HEK293 (cell line): ENCODE results near the gene SPACA5.
"Not testable (repeated sequence)": the region's sequence is repeated elsewhere in the genome, so short reads cannot be mapped to it uniquely, and the experiment has no call there.

Experiments
- CTCF ChIA-PET: fragments of 350-600 bp; formaldehyde crosslinking; extraction: SDS; loops from one replicate; lab custom pipeline; 2021; ENCODE audit warnings: antibody characterized with exemption; lab: Yijun Ruan, JAX
- POLR2A ChIA-PET: fragments of 300-600 bp; formaldehyde crosslinking; extraction: SDS; loops from one replicate; lab custom pipeline; 2020; ENCODE audit warnings: antibody characterized with exemption, inconsistent platforms; lab: Yijun Ruan, JAX
- H3K27ac ChIP-seq: fragments of 200-500 bp; sonication (Bioruptor generic); 2 replicates; pipeline ENCODE4 v1.5.1; 2014; ENCODE audit warnings: low read depth, low read length, control low read depth, inconsistent platforms; ENCODE audit errors: extremely low read depth
- H3K36me3 ChIP-seq, 2 experiments: fragments of 200-500 bp in 1 of 2; sonication (Bioruptor generic) in 1 of 2; 1 replicate in 1 of 2; 2 replicates in 1 of 2; pipeline ENCODE4 v1.5.1; 2014 to 2017; ENCODE audit warnings: inconsistent platforms in 2 of 2, low read length in 2 of 2; ENCODE audit not compliant: control insufficient read depth in 2 of 2, insufficient read depth in 1 of 2
- H3K4me1 ChIP-seq: fragments of 200-500 bp; sonication (Bioruptor generic); 2 replicates; pipeline ENCODE4 v1.5.1; 2014; ENCODE audit warnings: mild to moderate bottlenecking, low read length, inconsistent platforms; ENCODE audit not compliant: control insufficient read depth, insufficient read depth
- H3K4me3 ChIP-seq: 2 replicates; pipeline ENCODE4 v1.5.1; 2011; ENCODE audit warnings: low read depth, mild to moderate bottlenecking, control low read depth, low read length, moderate library complexity
- H3K9me3 ChIP-seq: fragments of 200-500 bp; sonication (Bioruptor generic); 2 replicates; pipeline ENCODE4 v1.5.1; 2014; ENCODE audit warnings: low read depth, low read length, inconsistent platforms; ENCODE audit not compliant: control insufficient read depth, insufficient read depth
- GLIS2 ChIP-seq: fragments of 450-650 bp; formaldehyde crosslinking; IDR thresholded peaks from 2 replicates; pipeline ENCODE4 v1.5.1; 2016; ENCODE audit warnings: missing biosample characterization, missing genetic modification characterization
- KLF7 ChIP-seq: fragments of 450-650 bp; formaldehyde crosslinking; IDR thresholded peaks from 2 replicates; pipeline ENCODE4 v1.5.1; 2016; ENCODE audit warnings: missing biosample characterization, missing genetic modification characterization, borderline replicate concordance
- ZBTB6 ChIP-seq: fragments of 450-650 bp; formaldehyde crosslinking; IDR thresholded peaks from 2 replicates; pipeline ENCODE4 v1.5.1; 2017; ENCODE audit warnings: missing biosample characterization, missing genetic modification characterization
- ZFHX2 ChIP-seq: fragments of 450-650 bp; formaldehyde crosslinking; conservative IDR thresholded peaks from 2 replicates; pipeline ENCODE4 v1.5.1; 2016; ENCODE audit warnings: missing biosample characterization, missing genetic modification characterization
- ZFP69B ChIP-seq: fragments of 450-650 bp; formaldehyde crosslinking; IDR thresholded peaks from 2 replicates; pipeline ENCODE4 v1.5.1; 2016; ENCODE audit warnings: missing biosample characterization, missing genetic modification characterization
- ZNF146 ChIP-seq: fragments of 450-650 bp; formaldehyde crosslinking; IDR thresholded peaks from 2 replicates; pipeline ENCODE4 v1.5.1; 2016; ENCODE audit warnings: missing biosample characterization, missing genetic modification characterization
- ZNF23 ChIP-seq: fragments of 450-650 bp; formaldehyde crosslinking; IDR thresholded peaks from 2 replicates; pipeline ENCODE4 v1.5.1; 2016; ENCODE audit warnings: missing biosample characterization, missing genetic modification characterization, borderline replicate concordance
- ZNF239 ChIP-seq: fragments of 450-650 bp; formaldehyde crosslinking; IDR thresholded peaks from 2 replicates; pipeline ENCODE4 v1.5.1; 2016; ENCODE audit warnings: missing biosample characterization, missing genetic modification characterization
- ZNF24 ChIP-seq: fragments of 450-650 bp; formaldehyde crosslinking; IDR thresholded peaks from 2 replicates; pipeline ENCODE4 v1.5.1; 2016; ENCODE audit warnings: missing biosample characterization, missing genetic modification characterization
- ZNF302 ChIP-seq: fragments of 450-650 bp; formaldehyde crosslinking; IDR thresholded peaks from 2 replicates; pipeline ENCODE4 v1.5.1; 2016; ENCODE audit warnings: missing biosample characterization, missing genetic modification characterization, low read depth
- ZNF391 ChIP-seq: fragments of 450-650 bp; formaldehyde crosslinking; IDR thresholded peaks from 2 replicates; pipeline ENCODE4 v1.5.1; 2016; ENCODE audit warnings: low read depth, missing biosample characterization, missing genetic modification characterization, borderline replicate concordance
- ZNF433 ChIP-seq: fragments of 450-650 bp; formaldehyde crosslinking; IDR thresholded peaks from 2 replicates; pipeline ENCODE4 v1.5.1; 2016; ENCODE audit warnings: missing biosample characterization, missing genetic modification characterization, low read depth
- ZNF501 ChIP-seq: fragments of 450-650 bp; formaldehyde crosslinking; IDR thresholded peaks from 2 replicates; pipeline ENCODE4 v1.5.1; 2016; ENCODE audit warnings: missing biosample characterization, missing genetic modification characterization
- ZNF623 ChIP-seq: fragments of 450-650 bp; formaldehyde crosslinking; IDR thresholded peaks from 2 replicates; pipeline ENCODE4 v1.5.1; 2016; ENCODE audit warnings: missing biosample characterization, missing genetic modification characterization
- ZNF677 ChIP-seq: fragments of 450-650 bp; IDR thresholded peaks from 2 replicates; pipeline ENCODE4 v1.5.0; 2018; ENCODE audit warnings: missing biosample characterization, mild to moderate bottlenecking, missing genetic modification characterization, moderate library complexity
- ZNF843 ChIP-seq: fragments of 450-650 bp; formaldehyde crosslinking; IDR thresholded peaks from 2 replicates; pipeline ENCODE4 v1.5.1; 2016; ENCODE audit warnings: missing biosample characterization, missing genetic modification characterization
- TF ChIP-seq, protein P1 (sequence below): sonication (generic); formaldehyde crosslinking; IDR thresholded peaks from 2 replicates; pipeline ENCODE4 v1.8.1; 2022; ENCODE audit warnings: mild to moderate bottlenecking, moderate library complexity, missing genetic modification reagents
- TF ChIP-seq, protein P2 (sequence below): fragments of 450-650 bp; formaldehyde crosslinking; conservative IDR thresholded peaks from 2 replicates; pipeline ENCODE4 v1.5.1; 2016; ENCODE audit warnings: low read depth, missing biosample characterization, missing genetic modification characterization

Gene SPACA5

DNA sequence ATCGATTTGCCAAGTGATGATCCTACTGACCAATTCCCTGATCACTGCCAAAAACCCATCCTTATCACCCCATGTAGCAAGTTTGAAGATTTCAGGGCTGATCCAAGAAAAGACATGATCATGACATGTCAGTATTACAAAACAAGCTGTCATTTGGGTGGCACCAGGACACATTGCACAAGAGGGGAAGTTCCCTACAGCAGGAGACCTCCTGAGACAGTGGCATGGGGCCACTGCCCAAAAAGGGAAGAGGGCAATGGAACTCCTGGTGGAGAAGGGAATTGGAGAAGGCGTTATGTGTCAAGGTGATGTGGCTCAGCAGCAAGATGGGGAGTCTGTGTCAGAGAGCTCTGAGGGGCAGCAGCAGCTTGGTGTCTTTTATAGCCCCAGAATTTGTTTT, 46.4 kb upstream of the SPACA5 start (continued):
- TF ChIP-seq, protein P1, sequence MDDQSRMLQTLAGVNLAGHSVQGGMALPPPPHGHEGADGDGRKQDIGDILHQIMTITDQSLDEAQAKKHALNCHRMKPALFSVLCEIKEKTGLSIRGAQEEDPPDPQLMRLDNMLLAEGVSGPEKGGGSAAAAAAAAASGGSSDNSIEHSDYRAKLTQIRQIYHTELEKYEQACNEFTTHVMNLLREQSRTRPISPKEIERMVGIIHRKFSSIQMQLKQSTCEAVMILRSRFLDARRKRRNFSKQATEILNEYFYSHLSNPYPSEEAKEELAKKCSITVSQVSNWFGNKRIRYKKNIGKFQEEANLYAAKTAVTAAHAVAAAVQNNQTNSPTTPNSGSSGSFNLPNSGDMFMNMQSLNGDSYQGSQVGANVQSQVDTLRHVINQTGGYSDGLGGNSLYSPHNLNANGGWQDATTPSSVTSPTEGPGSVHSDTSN, result no peak
- TF ChIP-seq, all 188 proteins: peak for 0

DNA sequence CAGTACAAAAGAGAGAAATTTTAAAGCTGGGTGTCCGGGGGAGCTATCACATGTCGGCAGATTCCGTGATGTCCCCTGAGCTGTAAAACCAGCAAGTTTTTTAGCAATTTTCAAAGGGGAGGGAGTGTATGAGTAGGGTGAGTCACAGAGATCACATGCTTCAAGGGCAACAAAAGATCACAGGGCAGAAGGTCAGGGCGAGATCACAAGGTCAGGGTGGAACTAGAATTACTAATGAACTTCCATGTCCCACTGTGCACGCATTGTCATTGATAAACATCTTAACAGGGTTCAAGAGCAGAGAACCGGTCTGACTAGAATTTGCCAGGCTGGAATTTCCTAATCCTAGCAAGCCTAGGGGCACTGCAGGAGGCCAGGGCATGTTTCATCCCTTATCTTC, 45.0 kb upstream of the SPACA5 start:
- H3K9me3 ChIP-seq, H3K4me1 ChIP-seq, H3K27ac ChIP-seq, POLR2A ChIA-PET, H3K36me3 ChIP-seq, CTCF ChIA-PET, H3K4me3 ChIP-seq: not testable (repeated sequence)

DNA sequence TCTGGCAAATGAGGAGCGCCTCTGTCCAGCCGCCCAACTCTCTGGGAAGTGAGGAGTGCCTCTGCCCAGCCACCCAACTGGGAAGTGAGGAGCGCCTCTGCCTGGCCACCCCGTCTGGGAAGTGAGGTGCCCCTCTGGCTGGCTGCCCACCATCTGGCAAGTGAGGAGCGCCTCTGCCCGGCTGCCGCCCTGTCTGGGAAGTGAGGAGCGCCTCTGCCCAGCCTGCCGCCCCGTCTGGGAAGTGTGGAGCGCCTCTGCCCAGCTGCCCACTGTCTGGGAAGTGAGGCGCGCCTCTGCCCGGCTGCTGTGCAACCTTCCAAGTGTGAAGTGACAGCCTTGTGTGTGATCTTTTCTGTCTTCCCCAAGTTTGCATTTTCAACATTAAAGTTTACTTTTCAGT, 41.3 kb upstream of the SPACA5 start:
- H3K9me3 ChIP-seq, H3K36me3 ChIP-seq, H3K4me3 ChIP-seq, POLR2A ChIA-PET, H3K27ac ChIP-seq, H3K4me1 ChIP-seq, CTCF ChIA-PET: not testable (repeated sequence)

- TF ChIP-seq ZNF23 (tag by site-specific recombination), result no peak
- no peak for TF ChIP-seq ZNF501 (tag by site-specific recombination)
- no peak for TF ChIP-seq ZBTB6 (tag by site-specific recombination)
- no peak for TF ChIP-seq ZNF239 (tag by site-specific recombination)
- TF ChIP-seq ZNF24 (tag by site-specific recombination), result no peak
- TF ChIP-seq ZNF433 (tag by site-specific recombination), result no peak
- TF ChIP-seq ZFP69B, result no peak
- no peak for TF ChIP-seq ZNF391 (tag by site-specific recombination)
- no peak for TF ChIP-seq ZNF146
- no peak for TF ChIP-seq GLIS2 (tag by site-specific recombination)
- TF ChIP-seq ZNF302 (tag by site-specific recombination), result no peak
- no peak for TF ChIP-seq KLF7
- no peak for TF ChIP-seq ZNF677
- TF ChIP-seq ZFHX2, result no peak
- TF ChIP-seq, protein P2, sequence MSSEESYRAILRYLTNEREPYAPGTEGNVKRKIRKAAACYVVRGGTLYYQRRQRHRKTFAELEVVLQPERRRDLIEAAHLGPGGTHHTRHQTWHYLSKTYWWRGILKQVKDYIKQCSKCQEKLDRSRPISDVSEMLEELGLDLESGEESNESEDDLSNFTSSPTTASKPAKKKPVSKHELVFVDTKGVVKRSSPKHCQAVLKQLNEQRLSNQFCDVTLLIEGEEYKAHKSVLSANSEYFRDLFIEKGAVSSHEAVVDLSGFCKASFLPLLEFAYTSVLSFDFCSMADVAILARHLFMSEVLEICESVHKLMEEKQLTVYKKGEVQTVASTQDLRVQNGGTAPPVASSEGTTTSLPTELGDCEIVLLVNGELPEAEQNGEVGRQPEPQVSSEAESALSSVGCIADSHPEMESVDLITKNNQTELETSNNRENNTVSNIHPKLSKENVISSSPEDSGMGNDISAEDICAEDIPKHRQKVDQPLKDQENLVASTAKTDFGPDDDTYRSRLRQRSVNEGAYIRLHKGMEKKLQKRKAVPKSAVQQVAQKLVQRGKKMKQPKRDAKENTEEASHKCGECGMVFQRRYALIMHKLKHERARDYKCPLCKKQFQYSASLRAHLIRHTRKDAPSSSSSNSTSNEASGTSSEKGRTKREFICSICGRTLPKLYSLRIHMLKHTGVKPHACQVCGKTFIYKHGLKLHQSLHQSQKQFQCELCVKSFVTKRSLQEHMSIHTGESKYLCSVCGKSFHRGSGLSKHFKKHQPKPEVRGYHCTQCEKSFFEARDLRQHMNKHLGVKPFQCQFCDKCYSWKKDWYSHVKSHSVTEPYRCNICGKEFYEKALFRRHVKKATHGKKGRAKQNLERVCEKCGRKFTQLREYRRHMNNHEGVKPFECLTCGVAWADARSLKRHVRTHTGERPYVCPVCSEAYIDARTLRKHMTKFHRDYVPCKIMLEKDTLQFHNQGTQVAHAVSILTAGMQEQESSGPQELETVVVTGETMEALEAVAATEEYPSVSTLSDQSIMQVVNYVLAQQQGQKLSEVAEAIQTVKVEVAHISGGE (tag by site-specific recombination), result no peak
- no peak for TF ChIP-seq ZNF623 (tag by site-specific recombination)
- no peak for TF ChIP-seq ZNF843 (tag by site-specific recombination)
- H3K4me3 ChIP-seq, result no peak overlapping the region
- H3K9me3 ChIP-seq, result no peaks in the 10 kb centered on the region
- POLR2A ChIA-PET, result no interaction called here
- H3K36me3 ChIP-seq, result peaks cover 0 to 17% of the 10 kb centered on the region in 2 experiments; a peak in 1 of 3 replicates
- H3K4me1 ChIP-seq, result no peaks in the 10 kb centered on the region
- CTCF ChIA-PET, result interaction anchor here (1.8 kb wide), 1 partner anchor 14 kb away, joined by 9 read pairs; no protein-coding TSS in a partner anchor
- H3K27ac ChIP-seq, result no peak overlapping the region
Observed at GRCh38 chrX:47973235-47973634, 33.6 kb upstream of the SPACA5 start.
